ENCODE results near the gene DNM3.
"Not testable (repeated sequence)": the region's sequence is repeated elsewhere in the genome, so short reads cannot be mapped to it uniquely, and the experiment has no call there.

DNM3 gene

DNA sequence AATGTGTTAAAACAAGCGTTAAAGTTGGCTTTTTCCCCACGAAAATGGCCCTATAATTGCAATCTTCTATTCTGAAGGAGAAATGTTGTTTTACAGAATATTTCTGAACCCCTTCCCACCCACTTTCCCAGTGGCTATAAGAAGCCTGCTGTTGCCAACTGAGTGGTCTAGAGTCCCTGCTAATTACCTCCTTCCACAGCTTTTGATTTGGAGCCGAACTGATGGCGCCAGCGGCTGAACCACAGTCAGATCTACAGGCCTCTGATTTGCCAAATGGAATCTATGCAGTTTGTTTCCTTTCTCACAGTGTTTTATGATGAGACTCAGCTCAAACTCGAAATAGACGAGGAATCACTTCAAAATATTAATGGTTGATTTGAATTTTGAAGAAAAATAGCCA, 503.1 kb downstream of the DNM3 start:
- no peak for DNase-seq

DNA sequence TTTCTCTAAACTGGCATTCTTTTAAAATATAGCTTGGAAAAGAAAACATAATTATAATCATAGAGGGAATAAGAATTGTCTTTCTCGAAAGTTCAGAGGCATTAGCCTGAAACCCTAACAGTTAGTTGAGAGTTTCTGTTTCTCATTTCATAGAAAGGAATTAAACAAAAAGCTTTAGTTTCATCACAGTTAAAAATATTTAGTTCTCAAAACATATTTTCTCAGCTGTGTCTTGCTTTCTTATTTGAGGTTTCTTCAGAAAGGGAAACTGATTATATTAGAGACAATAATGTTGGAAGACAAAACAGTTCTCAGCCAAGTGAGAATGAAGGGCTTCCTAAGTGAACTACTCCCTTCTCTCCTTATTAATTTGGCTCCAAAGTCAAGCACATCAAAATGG, 503.8 kb downstream of the DNM3 start:
- DNase-seq = no peak

DNA sequence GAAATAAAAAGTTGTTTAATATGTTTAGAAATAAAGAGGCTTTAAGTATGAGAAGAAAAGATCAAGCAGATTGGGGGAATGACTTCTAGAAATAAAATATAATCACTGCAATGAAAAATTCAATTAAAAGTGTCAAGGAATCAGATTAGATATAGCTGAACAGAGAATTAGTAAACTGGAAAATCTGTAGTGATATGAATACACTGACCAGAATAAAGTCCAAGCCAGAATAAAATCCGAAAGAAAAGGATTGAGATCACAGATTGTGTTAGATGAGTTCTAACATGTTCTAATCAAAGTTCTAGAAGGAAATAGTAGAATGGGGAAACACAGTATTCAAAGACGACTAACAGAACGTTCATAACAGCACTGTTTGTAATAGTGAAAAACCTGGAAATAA, 506.1 kb downstream of the DNM3 start:
- DNase-seq = no peak

DNA sequence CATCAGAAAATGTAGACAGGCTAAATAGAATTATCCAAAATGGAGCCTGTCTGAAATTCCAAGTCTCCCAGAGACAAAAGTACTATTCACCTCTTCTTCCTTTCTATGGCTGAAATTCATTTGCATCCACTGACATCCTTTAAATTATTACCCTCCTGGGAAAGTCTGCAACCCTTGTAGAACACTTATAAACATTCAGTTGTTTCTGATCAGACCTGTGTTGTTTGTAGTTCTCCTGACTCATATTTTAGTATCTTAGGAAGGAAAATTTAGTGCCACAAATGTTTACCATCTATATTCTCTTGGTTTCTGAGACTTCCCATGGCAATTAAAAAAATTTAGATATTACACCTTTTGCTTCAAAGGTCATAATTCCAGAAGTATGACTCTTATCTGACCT, 509.6 kb downstream of the DNM3 start:
- no peak for DNase-seq

DNA sequence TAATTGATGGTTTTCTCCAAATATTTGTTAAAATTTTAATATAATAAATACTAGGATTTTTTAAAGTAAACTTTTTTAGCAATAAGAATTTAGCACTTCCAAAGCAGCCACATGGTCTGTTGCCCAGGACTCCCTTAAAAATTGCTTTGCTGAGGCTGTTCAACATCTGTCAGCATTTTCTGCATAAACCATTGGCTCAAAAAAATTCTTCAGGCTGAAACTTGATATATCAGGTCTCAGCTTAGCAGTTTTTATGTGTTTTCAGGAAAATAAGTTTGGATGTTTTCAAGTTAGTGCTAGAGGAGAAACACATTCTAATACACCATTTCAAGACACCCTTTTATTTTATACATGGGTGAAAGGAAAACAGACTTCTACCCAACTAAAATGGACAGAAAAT, 510.0 kb downstream of the DNM3 start:
- no peak for DNase-seq

DNA sequence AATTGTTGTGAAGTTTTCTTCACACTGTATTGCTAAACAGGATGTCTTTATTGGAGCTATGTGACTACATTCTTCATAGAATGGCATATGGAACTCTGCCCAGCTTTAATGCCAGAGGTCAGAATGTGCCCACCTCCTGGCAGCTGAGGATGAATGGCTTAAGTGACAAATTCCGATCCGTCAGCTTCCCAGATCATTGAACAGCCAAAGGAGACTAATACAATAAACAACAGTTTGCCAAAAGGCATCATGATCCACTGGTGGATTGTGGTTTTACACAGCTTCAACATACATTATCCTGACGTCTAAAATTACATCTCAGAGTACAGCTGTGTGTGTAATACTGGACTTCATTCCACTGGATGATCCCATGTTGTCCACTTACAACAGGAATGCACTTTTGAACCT, 510.5 kb downstream of the DNM3 start:
- DNase-seq = no peak

DNA sequence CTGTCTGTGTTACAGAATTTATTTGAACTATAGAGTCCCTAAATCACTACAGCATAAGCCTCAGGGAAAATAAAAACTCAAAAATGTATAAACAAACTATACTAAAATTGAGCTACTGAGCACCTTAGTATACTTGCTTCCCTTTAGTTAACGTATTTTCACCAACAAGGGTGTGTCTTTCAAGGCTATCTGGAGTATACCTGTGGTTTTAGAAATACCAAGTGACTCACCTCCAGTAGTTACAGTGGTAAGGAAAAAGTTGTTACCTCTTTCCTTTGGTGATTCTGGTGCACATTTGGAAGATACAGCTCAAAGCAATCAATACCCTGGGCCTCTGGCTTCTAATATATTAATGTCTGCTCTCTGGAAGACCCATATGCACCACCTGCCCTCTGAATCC, 511.1 kb downstream of the DNM3 start:
- DNase-seq = no peak

DNA sequence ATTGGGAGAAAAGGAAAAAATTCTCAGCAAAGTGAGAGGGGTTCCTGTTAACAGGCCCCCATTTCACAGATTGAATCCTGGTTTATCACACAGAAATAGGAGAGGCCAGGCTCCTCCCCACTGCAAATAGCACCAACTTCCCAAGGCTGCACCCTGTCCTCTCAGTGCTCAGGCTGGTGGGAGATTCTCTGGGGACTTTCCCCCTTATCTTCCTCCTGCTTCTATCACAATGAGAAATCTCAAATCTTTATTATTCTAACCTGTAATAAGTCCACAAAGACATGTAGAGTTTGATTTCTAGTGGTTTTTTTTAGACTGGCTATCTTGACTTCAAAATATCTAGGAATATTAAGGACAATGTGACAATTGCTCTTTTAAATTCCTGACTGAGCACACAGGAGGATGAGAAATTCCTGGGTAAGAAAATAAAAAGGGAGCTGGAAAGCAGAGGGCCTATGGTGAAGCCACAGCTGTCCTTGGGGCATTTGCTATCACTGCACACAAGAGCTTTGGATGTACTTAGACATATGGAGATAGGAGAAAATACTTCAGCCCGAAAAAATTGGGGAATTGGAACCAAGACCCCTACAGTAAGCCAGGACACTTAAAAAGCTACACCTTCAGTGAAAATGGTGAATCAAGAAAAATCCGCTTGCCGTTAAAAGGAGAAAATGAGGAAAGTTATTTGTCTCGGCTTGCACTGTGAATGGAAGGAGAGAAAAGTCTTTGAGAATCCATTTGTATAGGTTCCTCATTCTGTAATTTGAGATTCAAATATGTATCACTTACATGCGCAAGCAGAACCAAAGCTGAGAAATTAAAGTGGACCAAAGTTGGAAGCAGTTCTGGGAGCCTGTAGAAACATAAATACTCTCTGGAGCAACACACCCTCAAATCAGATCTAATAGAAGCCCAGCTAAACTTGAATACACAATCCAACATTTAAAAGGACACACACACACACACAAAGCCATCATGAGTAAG, 513.3 kb downstream of the DNM3 start:
- no peak for DNase-seq

DNA sequence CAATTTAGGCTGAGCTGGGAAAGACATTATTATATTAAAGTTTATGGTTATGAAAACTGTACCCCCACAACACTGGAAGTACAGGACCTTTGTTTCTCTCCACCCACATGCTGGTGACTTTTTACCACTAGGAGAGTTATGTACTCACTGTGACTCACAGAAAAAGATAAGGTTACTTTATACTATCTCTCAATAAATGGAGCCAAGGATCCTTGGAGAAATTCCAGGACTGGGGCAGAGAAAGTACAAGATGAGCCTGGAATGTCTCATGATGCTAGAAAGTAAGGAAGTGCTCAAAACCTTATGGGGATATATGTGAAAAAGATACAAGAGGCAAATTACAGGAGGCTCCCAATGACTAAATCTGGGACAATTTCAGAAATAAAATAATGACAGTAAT, 515.3 kb downstream of the DNM3 start:
- no peak for DNase-seq

DNA sequence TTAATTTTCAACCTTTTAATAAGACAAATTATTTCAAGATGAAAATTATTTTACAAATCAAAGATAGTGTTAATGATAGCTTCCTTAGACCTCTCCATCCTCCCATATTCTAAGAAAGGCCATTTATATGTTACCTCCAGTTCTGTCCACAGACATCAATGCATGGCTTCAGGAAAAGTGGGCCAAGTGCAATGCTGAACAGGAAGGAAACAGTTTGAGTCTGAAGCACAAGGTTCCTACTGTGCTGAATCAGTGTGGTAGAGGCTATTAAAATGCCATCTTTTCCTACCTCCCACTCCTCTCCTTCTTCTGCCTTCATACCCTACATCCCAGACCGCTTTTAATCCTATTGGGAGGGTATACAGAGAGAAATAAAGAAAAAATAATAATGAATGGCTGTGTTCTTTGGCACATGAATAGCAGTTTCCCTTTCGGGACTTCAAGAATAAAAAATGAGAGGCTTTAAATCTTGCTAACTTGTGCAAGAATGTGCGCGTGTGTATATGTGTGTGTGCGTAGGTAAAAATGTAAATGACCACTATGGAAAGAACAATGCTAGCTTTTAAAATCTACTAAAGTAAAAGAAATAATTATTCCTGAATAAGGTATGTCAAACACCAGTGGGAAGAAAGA, 516.6 kb downstream of the DNM3 start:
- no peak for DNase-seq

DNA sequence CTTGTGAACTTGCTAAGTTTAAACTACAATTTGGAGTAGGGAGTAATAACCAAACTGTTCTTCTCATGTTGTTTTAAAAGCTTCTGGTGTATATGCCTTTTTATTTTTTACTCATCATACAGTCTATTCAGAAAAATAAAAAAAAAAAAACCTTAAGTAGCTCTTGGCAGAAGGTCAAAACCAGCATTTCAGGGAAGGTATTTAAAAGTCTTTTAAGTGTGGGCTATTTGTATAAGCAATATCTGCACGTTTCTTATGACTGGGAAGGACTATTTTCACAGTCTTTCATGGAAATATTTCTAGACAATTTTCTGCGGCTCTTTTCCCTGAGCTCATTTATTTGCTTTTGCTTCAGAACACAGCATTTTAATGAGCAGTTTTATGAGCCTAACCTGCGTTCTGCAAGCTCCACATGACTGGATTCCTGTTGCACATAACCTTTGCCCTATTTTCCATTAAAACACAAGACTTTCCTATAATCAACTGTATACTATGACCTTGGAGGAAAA, 518.2 kb downstream of the DNM3 start:
- DNase-seq = no peak

DNA sequence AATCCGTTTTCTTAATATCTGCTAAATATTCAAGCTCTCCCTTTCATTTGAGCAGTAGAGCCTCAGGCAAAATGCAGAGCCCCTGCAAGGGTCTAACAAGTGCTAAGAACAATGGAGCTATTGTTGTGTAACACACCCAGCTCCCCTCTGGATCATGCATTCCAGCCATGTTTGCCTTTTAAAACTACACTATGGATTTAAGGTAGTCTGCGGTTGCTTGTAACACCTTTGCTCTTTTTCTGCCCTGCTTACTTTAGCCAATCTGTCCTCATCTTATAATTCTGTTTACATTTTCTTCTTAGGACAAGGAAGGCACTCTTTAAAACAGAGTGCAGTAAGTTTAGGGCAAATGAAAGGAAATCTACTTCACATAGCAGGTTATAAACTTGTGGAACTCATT, 519.2 kb downstream of the DNM3 start:
- DNase-seq = no peak

DNA sequence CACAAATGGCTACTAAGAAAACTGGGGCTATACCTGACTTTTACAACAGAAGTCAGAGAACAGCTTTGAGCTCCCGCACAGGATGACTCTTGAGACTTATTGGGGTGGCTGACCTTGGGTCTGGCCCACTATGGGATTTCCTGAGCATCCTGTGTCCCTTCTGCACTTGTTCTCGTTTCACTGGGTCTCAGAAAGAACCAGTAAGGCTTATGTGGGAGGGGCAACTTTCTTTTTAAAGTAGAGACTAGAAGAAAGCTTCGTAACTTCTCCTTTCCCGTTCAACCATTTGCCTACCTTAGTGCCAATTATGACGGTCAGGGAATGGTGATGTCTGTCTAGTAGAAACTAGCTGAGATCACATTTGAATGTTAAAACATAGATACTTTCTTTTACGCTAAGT, 519.7 kb downstream of the DNM3 start:
- no peak for DNase-seq

DNA sequence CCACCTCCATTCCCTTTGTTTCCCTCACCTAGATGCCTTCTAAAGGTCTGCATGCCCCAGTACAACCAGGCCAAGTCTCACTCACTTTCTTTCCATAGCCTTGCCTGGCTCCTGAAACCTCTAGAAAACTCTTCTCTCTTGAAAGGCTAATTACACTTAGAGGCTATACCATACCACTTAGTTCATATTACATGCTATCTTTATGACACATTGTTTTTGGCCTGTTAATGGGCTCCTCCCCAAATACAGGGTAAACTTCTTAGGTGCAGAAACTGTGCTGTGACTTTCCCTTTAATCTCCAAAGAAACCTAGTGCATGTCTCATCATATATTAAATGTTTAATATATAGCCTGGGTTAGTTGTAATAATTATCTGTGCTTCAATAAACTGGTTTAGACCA, 522.6 kb downstream of the DNM3 start:
- no peak for DNase-seq

DNA sequence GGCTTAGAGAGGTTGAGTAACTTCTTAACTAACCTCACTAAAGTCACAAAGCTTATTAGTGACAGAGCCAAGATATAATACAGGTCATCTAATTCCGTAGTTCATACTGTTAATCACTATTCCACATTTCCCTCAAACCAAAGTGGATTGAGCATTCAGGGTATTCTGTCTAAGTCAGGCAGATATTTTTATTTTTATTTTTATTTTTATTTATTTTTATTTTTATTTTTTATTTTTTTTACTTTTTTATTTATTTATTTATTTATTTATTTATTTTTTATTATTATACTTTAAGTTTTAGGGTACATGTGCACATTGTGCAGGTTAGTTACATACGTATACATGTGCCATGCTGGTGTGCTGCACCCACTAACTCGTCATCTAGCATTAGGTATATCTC, 530.3 kb downstream of the DNM3 start:
- not testable (repeated sequence) for DNase-seq

DNA sequence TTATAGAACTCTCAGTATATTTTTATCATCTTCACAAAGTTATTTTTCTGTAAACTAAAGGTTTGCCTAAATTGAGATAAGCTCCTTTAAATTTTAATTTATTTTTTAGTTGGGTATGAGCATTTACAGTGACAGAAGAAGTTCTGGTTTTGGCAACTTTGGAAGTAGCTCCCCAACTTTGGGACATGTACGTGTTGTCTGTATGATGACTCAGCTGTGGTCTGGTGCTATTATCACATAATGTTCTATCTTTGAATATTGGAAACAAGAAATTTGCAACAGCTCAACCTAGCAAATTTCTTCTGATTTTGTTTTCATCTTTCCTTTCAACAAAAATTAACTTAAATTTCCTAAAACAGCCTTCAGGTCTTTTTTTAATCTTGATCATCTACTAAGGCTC, 532.6 kb downstream of the DNM3 start:
- DNase-seq = no peak

DNA sequence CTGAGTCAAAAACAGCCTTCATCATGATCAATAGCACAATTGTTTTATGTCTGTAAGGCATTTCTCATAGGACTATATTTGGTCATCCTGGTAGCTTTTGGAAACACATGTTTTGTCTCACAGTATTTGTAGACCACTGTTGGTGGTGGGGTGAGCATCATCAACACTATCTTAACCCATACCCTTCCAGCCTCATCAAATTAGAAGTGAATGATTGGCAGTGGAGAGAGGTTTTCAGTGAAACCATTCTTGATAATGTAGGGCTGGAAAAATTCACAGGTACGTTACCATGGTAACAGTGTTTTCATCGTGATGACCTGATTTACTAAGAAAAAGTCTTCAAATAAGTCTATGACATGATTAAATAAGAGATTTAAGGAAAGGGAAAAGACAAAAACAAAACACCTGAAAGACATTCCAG, 533.9 kb downstream of the DNM3 start:
- DNase-seq = no peak

DNA sequence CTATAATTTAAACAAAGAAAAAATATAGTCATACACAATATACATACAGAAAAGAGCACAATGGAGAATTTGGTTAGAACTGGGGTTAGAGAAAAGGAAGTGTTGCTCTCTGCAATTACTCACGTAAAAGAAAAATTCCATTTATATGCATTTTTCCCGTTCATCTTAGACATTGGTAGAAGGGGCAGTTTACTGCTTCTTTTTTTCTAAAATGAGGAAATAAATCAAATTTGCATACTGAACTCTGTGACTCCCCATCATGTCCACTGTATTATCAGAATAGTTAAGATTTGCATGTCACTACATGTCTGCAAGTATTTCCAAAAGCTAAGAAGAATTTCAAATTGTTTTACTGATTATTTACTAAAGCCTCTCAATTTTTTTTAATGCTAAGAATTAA, 535.1 kb downstream of the DNM3 start:
- DNase-seq = no peak

DNA sequence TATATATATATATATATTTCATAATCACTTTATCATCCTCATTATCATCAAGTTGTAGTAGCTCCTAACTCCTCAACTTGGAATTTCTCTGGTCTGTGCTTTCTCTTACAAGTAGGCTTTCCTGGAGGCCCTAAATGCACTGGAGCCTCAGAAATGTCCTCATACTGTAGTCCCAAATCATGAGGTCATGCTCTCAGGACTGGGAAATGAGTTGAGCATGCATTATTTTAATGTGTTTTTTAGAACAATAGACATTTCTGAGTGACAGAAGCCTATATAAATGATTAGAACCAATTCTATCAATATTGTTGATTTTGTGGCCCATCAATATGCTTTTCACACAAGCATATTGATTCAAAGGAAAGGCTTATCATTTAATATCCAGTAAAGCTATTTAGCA, 536.3 kb downstream of the DNM3 start:
- no peak for DNase-seq

DNA sequence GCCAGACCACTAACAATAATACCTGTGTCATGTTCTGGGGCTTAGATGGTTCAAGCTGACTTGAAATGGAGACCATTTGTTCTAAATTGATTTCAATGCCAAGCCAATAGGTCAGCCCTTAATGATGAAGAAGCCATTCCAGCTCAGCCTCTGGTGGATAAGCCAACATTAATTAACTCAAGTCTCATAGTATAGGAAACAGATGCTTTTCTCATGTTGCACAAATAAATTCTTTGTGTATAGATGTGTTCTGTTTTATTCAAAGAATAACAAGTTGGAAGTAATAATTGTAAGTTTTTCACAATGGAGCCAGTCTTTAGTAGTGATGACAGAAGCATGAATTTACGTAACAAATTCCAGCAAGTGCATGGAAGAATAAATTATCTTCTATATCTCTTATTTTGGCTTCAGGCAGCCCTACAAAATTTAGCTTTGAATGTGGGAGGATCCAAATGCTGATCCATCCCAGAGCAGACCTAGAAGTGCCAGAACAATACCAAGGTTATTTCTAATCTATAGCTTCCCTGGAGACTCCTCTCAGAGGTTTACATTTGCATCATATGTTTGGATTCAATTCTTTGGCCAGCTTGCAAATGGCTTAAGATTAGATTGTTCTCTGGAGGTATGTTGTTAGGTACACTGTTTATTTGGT, 536.9 kb downstream of the DNM3 start:
- no peak for DNase-seq

DNA sequence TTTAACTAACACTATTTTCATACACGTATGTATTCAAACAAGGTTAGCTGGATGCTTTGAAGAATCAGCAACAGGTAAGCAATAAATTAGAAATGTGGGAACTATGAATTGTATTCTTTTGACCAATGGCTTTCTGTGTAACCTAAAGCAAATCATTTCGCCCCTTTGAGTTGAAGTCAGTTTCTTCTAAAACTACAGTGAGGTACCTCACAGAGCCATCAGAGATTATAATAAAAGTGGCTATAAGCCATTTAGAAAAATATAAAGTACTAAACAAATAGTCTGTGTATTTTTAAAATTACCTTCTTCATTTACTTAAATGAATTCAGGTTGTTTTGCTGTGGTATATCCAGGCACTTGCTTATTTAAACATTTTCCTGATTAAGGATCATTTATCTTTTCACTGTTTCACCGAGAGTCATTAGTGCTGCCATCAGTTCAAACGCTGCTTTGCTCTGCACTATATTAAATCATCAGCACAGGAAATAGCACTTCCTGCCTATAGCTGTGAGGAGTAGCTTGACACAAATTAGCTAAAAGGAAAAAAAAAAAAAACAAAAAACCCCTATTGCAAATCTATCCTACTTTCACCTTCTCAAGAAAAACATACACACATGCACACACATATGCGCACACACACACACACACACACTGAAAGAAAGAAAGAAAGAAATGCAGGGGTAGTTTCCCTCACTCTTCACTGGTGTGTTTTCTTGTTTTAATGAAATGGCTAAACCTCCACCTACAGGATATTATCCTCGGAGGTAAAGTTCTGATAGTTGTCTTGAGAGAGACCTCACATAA, 539.3 kb downstream of the DNM3 start:
- no peak for DNase-seq

DNA sequence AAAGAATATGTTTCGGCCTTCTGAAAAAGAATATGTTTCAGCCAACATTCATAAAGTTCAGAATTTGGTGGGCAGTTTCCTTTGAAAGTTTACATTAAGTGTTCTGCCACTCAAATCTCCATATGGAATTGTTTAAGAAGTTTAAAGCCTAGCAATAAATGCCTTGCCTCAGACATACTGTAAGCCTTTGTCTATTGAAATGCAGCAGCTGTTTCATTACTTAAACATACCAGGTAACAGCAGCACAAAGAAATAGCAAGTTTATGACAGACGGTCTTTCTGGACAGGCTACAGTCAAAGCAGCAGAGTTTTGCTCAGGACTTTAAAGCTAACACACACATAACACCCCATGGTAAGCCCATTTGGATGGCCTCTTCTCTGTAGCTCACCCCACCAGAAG, 540.6 kb downstream of the DNM3 start:
- DNase-seq = no peak

DNA sequence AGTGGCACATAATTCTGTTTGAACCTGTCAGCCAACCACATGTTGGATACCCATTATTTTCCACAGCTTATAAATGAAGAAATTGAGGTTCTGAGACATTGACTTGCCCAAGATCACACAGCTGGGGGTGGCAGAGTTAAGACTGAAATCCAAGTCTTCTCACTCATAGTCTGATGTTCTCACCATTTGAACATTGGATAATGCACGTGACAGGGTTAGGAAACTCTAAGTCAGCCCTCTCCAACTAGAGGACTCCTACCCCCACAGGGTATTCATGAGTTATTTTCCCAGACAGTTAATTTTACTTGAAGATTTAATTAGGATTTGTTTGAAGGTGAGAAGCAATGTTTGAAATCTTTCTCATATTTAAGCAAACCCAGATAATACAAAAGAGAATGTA, 541.1 kb downstream of the DNM3 start:
- no peak for DNase-seq
